B cell (primary cell): ENCODE results near the gene ARRDC1.
"Not testable (repeated sequence)": the region's sequence is repeated elsewhere in the genome, so short reads cannot be mapped to it uniquely, and the experiment has no call there.

Source experiments
- EZH2 ChIP-seq: IDR thresholded peaks from 2 replicates; pipeline ENCODE4 v1.6.1; 2012; ENCODE audit warnings: borderline replicate concordance, low read depth, mild to moderate bottlenecking, moderate library complexity, low read length; ENCODE audit not compliant: insufficient read depth, poor library complexity, severe bottlenecking
- TF ChIP-seq, protein P1 (sequence below): fragments of 200-600 bp; IDR thresholded peaks from one replicate; pipeline ENCODE4 v1.8.0; 2022; ENCODE audit warnings: antibody characterized with exemption, mild to moderate bottlenecking

DNA sequence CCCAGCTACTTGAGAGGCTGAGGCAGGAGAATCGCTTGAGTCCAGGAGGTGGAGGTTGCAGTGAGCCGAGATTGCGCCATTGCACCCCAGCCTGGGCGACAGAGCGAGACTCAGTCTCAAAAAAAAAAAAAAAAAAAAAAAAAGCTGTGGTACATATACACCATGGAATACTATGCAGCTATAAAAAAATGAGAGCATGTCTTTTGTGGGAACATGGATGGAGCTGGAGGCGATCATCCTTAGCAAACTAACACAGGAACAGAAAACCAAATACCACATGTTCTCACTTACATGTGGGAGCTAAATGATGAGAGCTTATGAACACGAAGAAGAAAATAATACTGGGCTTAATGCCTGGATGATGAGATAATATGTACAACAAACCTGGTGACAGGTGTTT, 8.9 kb upstream of the ARRDC1 start:
- not testable (repeated sequence) for TF ChIP-seq EZH2
- TF ChIP-seq, protein P1, sequence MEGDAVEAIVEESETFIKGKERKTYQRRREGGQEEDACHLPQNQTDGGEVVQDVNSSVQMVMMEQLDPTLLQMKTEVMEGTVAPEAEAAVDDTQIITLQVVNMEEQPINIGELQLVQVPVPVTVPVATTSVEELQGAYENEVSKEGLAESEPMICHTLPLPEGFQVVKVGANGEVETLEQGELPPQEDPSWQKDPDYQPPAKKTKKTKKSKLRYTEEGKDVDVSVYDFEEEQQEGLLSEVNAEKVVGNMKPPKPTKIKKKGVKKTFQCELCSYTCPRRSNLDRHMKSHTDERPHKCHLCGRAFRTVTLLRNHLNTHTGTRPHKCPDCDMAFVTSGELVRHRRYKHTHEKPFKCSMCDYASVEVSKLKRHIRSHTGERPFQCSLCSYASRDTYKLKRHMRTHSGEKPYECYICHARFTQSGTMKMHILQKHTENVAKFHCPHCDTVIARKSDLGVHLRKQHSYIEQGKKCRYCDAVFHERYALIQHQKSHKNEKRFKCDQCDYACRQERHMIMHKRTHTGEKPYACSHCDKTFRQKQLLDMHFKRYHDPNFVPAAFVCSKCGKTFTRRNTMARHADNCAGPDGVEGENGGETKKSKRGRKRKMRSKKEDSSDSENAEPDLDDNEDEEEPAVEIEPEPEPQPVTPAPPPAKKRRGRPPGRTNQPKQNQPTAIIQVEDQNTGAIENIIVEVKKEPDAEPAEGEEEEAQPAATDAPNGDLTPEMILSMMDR = not testable (repeated sequence)
